ENCODE results near the gene CEMIP2. TPM values are rescaled to one million over a fixed set of nuclear protein-coding genes. Genes with fewer than 3 reads are reported as not detected.

CEMIP2 gene
- total RNA-seq, 1 experiment from 2014 or later = 16.0 TPM

GRCh38 chr9:71656496-71656895, 111.8 kb downstream of the CEMIP2 start:
- Histone ChIP-seq H3K4me1 (ENCODE audit: insufficient read depth, low read length) (peaks cover 2% of the 10 kb centered on the region), H3K4me3 (ENCODE audit: low read length) (no peak overlapping the region), H3K79me2 (ENCODE audit: low read length) (no peaks in the 10 kb centered on the region), H3K27ac (ENCODE audit: low read length) (no peak overlapping the region), H3K27me3 (ENCODE audit: low read length) (no peaks in the 10 kb centered on the region), H2AFZ (ENCODE audit: low read length) (no peak overlapping the region), H3K9me2 (replicated peaks; ENCODE audit: low read length) (no peaks in the 10 kb centered on the region), H4K20me1 (ENCODE audit: low read length) (no peaks in the 10 kb centered on the region), H3K36me3 (ENCODE audit: low read depth, low read length) (no peaks in the 10 kb centered on the region), H3K9me3 (ENCODE audit: low read length) (no peaks in the 10 kb centered on the region), H3K9ac (ENCODE audit: low read length) (no peak overlapping the region), H3F3A (ENCODE audit: low read length, unreplicated experiment) (no peaks in the 10 kb centered on the region), H3K4me2 (ENCODE audit: low read length) (no peak overlapping the region)
- ATAC-seq (no peak), DNase-seq (no peak)
- no peak for TF ChIP-seq EZH2phosphoT487 (IDR thresholded peaks at IDR 0.05; ENCODE audit: borderline replicate concordance, low read length)
- TF ChIP-seq CTCF (conservative IDR thresholded peaks at IDR 0.05; ENCODE audit: low read depth, low read length) = no peak
- TF ChIP-seq EZH2 (IDR thresholded peaks at IDR 0.05; ENCODE audit: low read length, unreplicated experiment) = no peak
- CTCF ChIA-PET = no interaction called here
- POLR2A ChIA-PET (ENCODE audit: unreplicated experiment) = no interaction called here
- intact Hi-C loops (cut with micrococcal nuclease) = no loop called here
- BruUV-seq (replicated peaks) = no TSS peak

- TF ChIP-seq CTCF (conservative IDR thresholded peaks at IDR 0.05; ENCODE audit: low read depth, low read length) = no peak
- TF ChIP-seq EZH2 (IDR thresholded peaks at IDR 0.05; ENCODE audit: low read length, unreplicated experiment) = no peak
- no peak for TF ChIP-seq EZH2phosphoT487 (IDR thresholded peaks at IDR 0.05; ENCODE audit: borderline replicate concordance, low read length)
- Histone ChIP-seq H3K79me2 (ENCODE audit: low read length) (no peaks in the 10 kb centered on the region), H3K4me2 (ENCODE audit: low read length) (no peak overlapping the region), H4K20me1 (ENCODE audit: low read length) (no peaks in the 10 kb centered on the region), H3K4me3 (ENCODE audit: low read length) (no peak overlapping the region), H3K27ac (ENCODE audit: low read length) (no peak overlapping the region), H3K4me1 (ENCODE audit: insufficient read depth, low read length) (no peaks in the 10 kb centered on the region), H3K9me2 (replicated peaks; ENCODE audit: low read length) (no peaks in the 10 kb centered on the region), H3F3A (ENCODE audit: low read length, unreplicated experiment) (no peaks in the 10 kb centered on the region), H2AFZ (ENCODE audit: low read length) (no peak overlapping the region), H3K36me3 (ENCODE audit: low read depth, low read length) (no peaks in the 10 kb centered on the region), H3K9ac (ENCODE audit: low read length) (no peak overlapping the region), H3K9me3 (ENCODE audit: low read length) (no peaks in the 10 kb centered on the region), H3K27me3 (ENCODE audit: low read length) (no peaks in the 10 kb centered on the region)
- ATAC-seq = no peak
- ChIA-PET POLR2A (ENCODE audit: unreplicated experiment) (no interaction called here), CTCF (no interaction called here)
- no TSS peak for BruUV-seq (replicated peaks)
- intact Hi-C loops (cut with micrococcal nuclease) = no loop called here
- DNase-seq = no peak
These were observed 112.5 kb downstream of the CEMIP2 start for GRCh38 chr9:71655778-71656177.

- no TSS peak for BruUV-seq (replicated peaks)
- POLR2A ChIA-PET (ENCODE audit: unreplicated experiment) = no interaction called here
- Histone ChIP-seq H3K27ac (ENCODE audit: low read length) (no peak overlapping the region), H3K9ac (ENCODE audit: low read length) (no peak overlapping the region), H3K4me3 (ENCODE audit: low read length) (no peak overlapping the region), H3F3A (ENCODE audit: low read length, unreplicated experiment) (no peaks in the 10 kb centered on the region), H3K4me2 (ENCODE audit: low read length) (no peak overlapping the region), H4K20me1 (ENCODE audit: low read length) (no peaks in the 10 kb centered on the region), H3K79me2 (ENCODE audit: low read length) (no peaks in the 10 kb centered on the region), H3K9me3 (ENCODE audit: low read length) (no peaks in the 10 kb centered on the region), H2AFZ (ENCODE audit: low read length) (no peak overlapping the region), H3K27me3 (ENCODE audit: low read length) (no peaks in the 10 kb centered on the region), H3K4me1 (ENCODE audit: insufficient read depth, low read length) (no peaks in the 10 kb centered on the region), H3K9me2 (replicated peaks; ENCODE audit: low read length) (no peaks in the 10 kb centered on the region), H3K36me3 (ENCODE audit: low read depth, low read length) (no peaks in the 10 kb centered on the region)
- no peak for DNase-seq
- CTCF ChIA-PET = no interaction called here
- ATAC-seq = no peak
- intact Hi-C loops (cut with micrococcal nuclease) = no loop called here
- TF ChIP-seq EZH2 (IDR thresholded peaks at IDR 0.05; ENCODE audit: low read length, unreplicated experiment) (no peak), CTCF (conservative IDR thresholded peaks at IDR 0.05; ENCODE audit: low read depth, low read length) (no peak)
These were observed 113.2 kb downstream of the CEMIP2 start for GRCh38 chr9:71655141-71655540.
